Glomerular visceral epithelial cell (primary cell): ENCODE data around the gene AGBL4.

ENCODE experiments used
- DNase-seq: peaks from one replicate; pipeline ENCODE4 v3.0.0-alpha.2; 2016; ENCODE audit errors: extremely low spot score

AGBL4 gene

GRCh38 chr1:49185450-49185980 is 838.2 kb downstream of the AGBL4 start:
- no peak for DNase-seq

- no peak for DNase-seq
Measured at GRCh38 chr1:49183489-49183888, 840.3 kb downstream of the AGBL4 start.

- DNase-seq = no peak
Measured at GRCh38 chr1:49181033-49181432, 842.7 kb downstream of the AGBL4 start.

- no peak for DNase-seq
Measured at GRCh38 chr1:49171941-49172593, 851.7 kb downstream of the AGBL4 start.

GRCh38 chr1:49166031-49166430 is 857.7 kb downstream of the AGBL4 start:
- no peak for DNase-seq

GRCh38 chr1:49163031-49163430 is 860.7 kb downstream of the AGBL4 start:
- peak; percentile 4 for DNase-seq

DNA sequence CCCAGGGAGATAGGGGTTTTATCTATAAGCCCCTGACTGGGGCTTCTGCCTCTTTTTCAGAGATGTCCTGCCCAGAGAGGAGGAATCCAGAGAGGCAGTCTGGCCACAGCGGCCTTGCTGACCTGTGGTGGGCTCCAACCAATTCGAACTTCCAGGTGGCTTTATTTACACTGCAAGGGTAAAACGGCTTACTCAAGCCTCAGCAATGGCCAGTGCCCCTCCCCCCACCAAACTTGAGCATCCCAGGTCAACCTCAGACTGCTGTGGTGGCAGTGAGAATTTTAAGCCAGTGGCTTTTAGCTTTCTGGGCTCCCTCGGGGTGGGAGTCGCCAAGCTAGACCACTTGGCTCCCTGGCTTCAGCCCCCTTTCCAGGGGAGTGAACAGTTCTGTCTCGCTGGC is 863.1 kb downstream of the AGBL4 start:
- DNase-seq = no peak

DNA sequence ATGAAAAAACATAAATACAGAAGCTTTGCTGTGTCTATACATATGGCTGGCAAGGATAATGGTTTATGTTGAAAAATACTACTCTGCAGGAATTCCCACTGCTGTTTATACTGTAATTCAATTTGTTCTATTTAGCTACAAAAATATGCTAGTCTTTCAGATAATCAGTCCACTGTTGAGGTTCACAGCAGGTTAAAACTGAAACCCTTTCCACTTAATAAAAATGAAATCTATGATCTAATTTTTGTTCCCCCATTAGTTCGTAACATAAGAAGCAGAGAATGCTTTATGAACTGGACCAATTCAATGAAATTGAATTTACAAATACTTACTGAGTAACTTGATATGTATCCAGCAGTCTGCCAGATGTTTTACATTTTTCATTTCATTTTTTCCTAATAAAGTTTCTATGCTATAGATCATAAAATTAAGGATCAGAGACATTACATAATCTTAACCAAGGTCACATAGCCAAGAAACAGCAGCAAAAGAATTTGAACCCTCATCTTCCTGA is 887.0 kb downstream of the AGBL4 start:
- DNase-seq = no peak

DNA sequence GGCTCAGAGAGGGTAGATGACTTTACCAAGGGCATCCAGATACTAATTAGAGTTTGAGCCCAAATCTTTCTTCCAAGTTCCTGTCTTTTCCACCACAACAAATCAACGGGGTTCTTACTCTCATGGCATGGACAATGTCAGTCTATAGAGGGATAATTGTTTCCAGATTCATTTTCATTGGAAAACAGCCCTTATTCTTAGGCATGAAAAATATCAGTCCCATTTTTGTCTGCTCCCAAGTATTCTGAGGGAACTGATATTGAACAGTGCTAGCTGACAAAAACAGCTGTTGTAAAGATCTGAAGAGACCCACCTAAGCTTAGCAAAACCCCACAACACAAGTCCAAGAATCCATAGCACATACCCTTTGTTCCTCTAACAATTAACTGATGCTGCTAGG is 898.0 kb downstream of the AGBL4 start:
- no peak for DNase-seq

- peak; percentile 13 for DNase-seq
Measured at GRCh38 chr1:49111931-49112330, 911.8 kb downstream of the AGBL4 start.

- DNase-seq = peak; percentile 1
Measured at GRCh38 chr1:49106445-49106844, 917.3 kb downstream of the AGBL4 start.

GRCh38 chr1:49104575-49104974 is 919.2 kb downstream of the AGBL4 start:
- DNase-seq = no peak

DNA sequence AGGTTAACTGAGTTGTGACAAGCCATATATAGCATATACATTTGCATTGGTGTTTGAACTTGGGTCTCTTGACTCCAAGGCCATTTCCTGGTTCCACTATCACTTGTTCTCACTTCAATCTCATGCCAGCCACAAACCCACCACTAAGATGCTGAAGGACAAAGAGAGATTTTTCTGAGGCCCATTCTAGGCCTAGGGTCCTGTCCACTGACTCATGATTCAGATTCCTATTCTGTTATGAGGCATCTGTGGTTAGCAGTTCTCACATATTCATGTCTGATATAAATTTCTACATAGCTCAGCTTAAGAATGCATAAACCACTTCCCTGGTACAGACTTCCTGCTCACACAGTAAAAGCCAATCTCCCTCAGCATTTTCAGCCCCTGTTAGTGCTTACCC is 921.0 kb downstream of the AGBL4 start:
- peak; percentile 81 for DNase-seq

- DNase-seq = no peak
Measured at GRCh38 chr1:49098866-49099265, 924.9 kb downstream of the AGBL4 start.

GRCh38 chr1:49086327-49086726 is 937.4 kb downstream of the AGBL4 start:
- DNase-seq = no peak

DNA sequence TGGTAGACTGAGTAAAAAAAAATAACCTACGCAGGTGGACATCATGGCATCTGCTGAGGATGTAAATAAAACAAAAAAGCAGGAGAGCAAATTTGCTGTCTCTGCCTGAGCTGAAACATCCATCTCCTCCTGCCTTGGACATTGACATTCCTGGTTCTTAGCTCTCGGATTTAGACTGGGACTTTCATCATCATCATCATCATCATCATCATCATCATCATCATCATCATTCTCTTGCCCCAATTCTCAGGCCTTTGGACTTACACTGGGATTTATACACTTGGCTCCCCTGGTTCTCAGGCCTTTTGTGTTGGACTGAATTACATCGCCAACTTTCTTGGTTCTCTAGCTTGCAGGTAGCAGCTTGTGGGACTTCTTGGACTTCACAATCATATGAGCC is 938.7 kb downstream of the AGBL4 start:
- DNase-seq = no peak

- DNase-seq = peak; percentile 46
Measured at GRCh38 chr1:49060766-49061165, 963.0 kb downstream of the AGBL4 start.

DNA sequence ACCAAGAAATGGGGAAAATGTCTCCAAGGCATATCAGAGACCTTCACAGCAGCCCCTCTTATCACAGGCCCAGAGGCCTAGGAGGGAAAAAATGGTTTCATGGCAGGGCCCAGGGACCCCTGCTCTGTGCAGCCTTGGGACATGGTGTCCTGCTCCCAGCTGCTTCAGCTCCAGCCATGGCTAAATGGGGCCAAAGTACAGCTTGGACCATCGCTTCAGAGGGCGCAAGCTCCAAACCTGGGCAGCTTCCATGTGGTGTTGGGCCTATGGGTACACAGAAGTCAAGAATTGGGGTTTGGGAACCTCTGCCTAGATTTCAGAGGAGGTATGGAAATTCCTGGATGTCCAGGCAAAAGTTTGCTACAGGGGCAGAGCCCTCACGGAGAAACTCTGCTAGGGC is 964.7 kb downstream of the AGBL4 start:
- no peak for DNase-seq

DNA sequence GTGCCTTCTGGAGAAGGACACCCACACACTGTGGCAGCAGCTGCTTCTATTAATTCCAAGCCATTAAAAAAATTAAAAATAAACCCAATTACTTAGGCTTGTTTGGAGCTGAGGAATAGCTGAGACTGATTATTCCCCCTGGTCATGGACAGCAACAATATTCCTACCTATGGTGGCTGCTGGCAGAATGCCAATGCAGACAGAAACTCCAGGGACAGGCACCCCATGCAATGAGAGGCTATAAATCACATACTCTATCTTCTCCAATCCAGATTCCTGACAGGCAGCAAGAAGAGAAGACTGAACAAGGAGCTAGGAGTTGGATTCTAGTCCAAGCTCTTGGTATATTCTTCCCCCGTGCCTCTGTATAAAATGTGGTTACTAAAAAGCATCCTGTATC is 971.7 kb downstream of the AGBL4 start:
- DNase-seq = peak; percentile 4

DNA sequence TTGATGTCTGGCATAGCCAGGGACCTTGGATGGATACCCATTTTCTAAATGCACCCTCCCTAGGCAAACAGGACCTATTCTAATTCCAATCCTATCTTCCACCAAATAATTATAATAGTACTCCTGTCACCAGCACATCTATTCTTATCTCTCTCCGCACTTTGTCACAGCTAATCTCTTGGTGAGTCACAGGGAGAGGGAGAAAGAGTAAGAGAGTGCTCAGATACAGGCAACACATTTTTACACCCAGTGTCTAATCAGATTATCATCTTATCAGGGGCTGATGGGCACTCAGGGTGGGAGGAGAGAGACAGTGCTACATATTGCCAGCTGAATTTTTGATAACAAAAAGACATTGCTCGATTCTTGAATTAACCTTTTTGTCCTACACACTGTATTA is 972.1 kb downstream of the AGBL4 start:
- no peak for DNase-seq

GRCh38 chr1:49050041-49050440 is 973.7 kb downstream of the AGBL4 start:
- DNase-seq = peak; percentile 26

- no peak for DNase-seq
Measured at GRCh38 chr1:49048188-49048587, 975.6 kb downstream of the AGBL4 start.

- DNase-seq = no peak
Measured at GRCh38 chr1:49046305-49046704, 977.4 kb downstream of the AGBL4 start.

GRCh38 chr1:49045371-49045770 is 978.4 kb downstream of the AGBL4 start:
- no peak for DNase-seq
